H1 (cell line): Measurements from ENCODE around the gene DLL4.

Experiments used
- ATF2 ChIP-seq: IDR thresholded peaks from 2 replicates; pipeline ENCODE4 v1.6.1; 2012; ENCODE audit warnings: low read length, inconsistent platforms
- MAFK ChIP-seq: IDR thresholded peaks from 2 replicates; pipeline ENCODE4 v1.6.1; 2012; ENCODE audit warnings: low read depth, mild to moderate bottlenecking, improper control_type of control experiment, low read length
- NRF1 ChIP-seq: IDR thresholded peaks from 2 replicates; pipeline ENCODE4 v1.6.1; 2011; ENCODE audit warnings: mild to moderate bottlenecking, low read depth, low read length, improper control_type of control experiment
- PHF8 ChIP-seq: fragments of 200-600 bp; sonication (generic); conservative IDR thresholded peaks from 2 replicates; pipeline ENCODE4 v1.7.1; 2012; ENCODE audit warnings: low read depth, mild to moderate bottlenecking, inconsistent platforms, low read length, moderate library complexity

- TF ChIP-seq NRF1 (no peak), ATF2 (no peak), PHF8 (no peak), MAFK (no peak)
These were observed 7.1 kb upstream of the DLL4 start for GRCh38 chr15:40921949-40922607.
